Heart left ventricle (tissue), 13 donors: ENCODE data around the gene ATP6V1G1.

ENCODE experiments used
- CTCF ChIP-seq, 12 donors: fragments of 200-600 bp; sonication (generic) in 4 of 12; IDR thresholded peaks; one replicate each; pipeline versions ENCODE4 v1.5.0 to v1.8.0; 2018 to 2022; ENCODE audit warnings: antibody characterized with exemption in 12 of 12, mild to moderate bottlenecking in 5 of 12
- POLR2A ChIP-seq, 2 donors: fragments of 450-650 bp; IDR thresholded peaks; one replicate each; pipeline ENCODE4 v1.6.1; 2017; ENCODE audit warnings: antibody characterized with exemption in 2 of 2, mild to moderate bottlenecking in 2 of 2, moderate library complexity in 2 of 2
- donor health status: ischemic (EF 13 %, LVEDD 7.1; RV severe dilation, severe dysfunction).
- donor health status: DM: no; HTN: yes; CAD: no.
- donor health status: DM: no; HTN: no; CAD: no.
- donor health status: ischemic (EF 25% LVEDD 6.9; RV normal size, moderate dysfunction).
- donor health status: ischemic (EF 25% LVEDD 5.7; RV mildly dilated, moderate dysfunction).
- donor health status: ischemic (EF 35%, LVEDD 5.7; RV mildly dilated, moderate dysfunction).
- donor health status: nonischemic (EF 11% LVEDD 7.7; RV severe dilation, severe dysfunction).
- donor health status: DM: yes; HTN: yes; CAD: no.
- donor health status: PGD.
- donor health status: ischemic (EF 29% LVEDD 5.4; RV normal size, mild dysfunction).
- donor health status: nonischemic (EF 23%, LVEDD 6.1; RV moderate dilation, normal function).

- TF ChIP-seq CTCF (IDR thresholded peaks at IDR 0.05) (no peak), POLR2A (IDR thresholded peaks at IDR 0.05) (no peak)
These were observed 46.8 kb downstream of the ATP6V1G1 start for GRCh38 chr9:114634387-114634786.
